Endometrium (tissue), 2 donors: ENCODE results near the gene PARP15.
"Not testable (repeated sequence)": the region's sequence is repeated elsewhere in the genome, so short reads cannot be mapped to it uniquely, and the experiment has no call there.

Experiments
- FAIRE-seq: peaks from 2 replicates; lab custom pipeline; 2012; peaks lifted over from hg19 to GRCh38; lab: Jason Lieb, UNC
- donor health status: control.
- donor health status: control.

The PARP15 gene

GRCh38 chr3:122577409-122578031 is at the start of gene PARP15:
Gene PARP15, plus strand, starts transcription at chr3:122577650. Its CDS starts 18 bp downstream, at chr3:122577668.
- FAIRE-seq, result no peak

- FAIRE-seq, result no peak
These were observed 47.3 kb upstream of the PARP15 start for GRCh38 chr3:122530164-122530563.

DNA sequence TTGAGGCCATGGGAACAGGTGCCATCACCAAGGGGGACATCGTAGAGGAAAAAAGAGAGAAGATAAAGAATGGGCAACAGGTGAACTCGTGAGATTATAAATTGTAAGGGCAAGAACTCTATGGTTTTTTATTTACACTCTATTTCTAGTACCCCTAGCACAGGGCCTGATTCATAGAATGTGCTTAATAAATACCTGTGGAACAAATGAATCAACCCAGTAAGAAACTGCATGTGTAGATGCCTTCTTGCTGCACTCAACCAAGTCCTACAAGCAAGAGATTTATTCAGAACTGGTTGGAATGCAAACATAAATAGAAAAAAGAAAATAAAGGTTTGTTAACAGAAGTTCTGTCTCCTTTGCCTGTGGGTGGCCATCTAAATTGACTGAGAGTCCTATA is 44.0 kb upstream of the PARP15 start:
- no peak for FAIRE-seq

DNA sequence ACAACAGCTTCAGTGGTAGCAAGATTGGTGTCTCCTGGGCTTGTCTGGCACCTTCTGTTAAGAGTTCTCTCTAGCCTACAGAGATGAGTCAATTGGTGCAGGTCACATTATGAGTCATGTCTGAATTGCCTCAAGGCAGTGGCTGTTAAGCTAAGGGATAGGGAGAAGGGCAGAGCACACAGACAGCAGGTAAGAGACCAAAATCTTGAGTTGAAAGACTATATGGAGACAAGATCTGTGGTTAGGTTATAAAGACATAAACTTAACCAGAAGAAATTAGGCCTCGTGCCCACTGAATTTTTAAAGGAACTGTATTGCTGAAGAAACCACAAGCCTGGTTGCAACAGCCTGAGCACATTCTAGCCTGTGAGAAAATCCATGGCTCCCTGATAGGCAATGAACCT is 43.5 kb upstream of the PARP15 start:
- no peak for FAIRE-seq

DNA sequence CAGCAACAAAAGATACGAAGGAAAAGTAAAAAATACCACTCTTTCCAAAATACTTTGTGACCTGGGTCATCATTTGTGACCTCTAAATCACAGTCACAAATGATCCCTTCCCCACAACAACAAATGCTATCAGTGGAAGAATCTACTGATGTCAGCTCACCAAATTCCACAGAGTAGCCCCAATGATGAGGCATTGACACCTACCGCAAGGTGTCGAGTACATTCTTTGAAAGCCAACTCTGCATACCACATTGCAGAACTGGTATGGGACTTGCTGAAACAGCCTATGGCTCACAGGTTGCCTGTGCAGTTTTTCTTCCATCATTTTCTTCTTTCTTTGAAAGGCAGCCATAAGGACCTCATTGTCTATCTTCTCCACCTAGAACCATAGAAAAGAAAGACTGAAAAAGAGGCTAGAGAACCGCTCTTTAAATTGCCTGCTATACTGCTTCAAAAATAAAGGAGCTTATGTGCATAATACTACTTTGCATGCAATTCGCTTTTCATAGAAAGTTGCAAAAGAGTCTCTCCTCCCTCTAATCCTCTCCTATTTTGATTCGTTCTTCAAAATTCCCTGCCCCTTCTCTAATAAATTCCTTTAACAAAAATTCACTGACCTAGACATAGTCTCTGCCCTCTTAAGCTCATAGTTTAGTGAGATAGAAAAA is 41.4 kb upstream of the PARP15 start:
- no peak for FAIRE-seq

GRCh38 chr3:122536632-122537001 is 40.8 kb upstream of the PARP15 start:
- FAIRE-seq, result no peak

DNA sequence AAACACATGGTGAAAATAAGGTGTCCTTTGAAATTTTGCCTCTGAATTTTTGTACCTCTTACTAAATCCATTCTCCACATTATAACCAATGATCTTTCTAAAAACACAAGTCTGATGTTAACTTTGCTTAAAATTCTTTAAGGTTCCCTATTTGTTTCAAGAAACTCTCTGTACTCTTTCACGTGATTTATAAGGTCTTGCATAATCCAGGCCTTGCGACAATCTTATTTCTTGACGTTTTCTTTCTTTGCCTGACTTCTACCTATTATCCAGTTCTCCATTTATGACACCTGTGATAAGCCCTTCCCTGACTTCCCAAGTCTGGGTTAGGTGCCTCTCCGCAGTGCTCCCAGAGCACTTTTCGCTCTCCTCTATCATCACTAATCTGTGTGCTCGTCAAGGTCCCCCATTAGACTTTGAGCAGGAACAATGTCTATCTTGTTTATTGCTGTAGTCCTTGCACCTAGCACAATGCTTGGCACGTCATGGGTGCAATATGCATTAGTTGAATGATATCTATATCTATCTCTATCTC is 38.4 kb upstream of the PARP15 start:
- no peak for FAIRE-seq

GRCh38 chr3:122546151-122546550 is 31.3 kb upstream of the PARP15 start:
- FAIRE-seq, result no peak

GRCh38 chr3:122548076-122548475 is 29.4 kb upstream of the PARP15 start:
- no peak for FAIRE-seq

DNA sequence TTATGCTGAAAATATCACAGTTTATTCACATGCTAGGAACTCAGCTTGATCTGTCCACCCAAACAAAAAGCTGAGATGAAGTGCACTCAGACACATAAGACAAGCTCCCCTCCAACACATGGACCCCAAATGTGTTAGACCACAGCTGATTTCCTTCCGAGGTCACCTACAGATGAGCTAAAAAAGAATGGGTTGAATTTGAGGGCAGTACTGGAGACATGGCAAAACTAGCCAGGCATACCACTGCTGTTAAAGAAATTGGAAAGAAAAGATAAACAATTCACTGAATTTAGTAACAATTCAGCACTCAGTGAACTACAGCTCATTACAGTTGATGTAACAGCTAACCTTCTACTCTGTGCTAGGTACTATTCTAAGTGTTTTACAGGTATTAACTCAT is 28.8 kb upstream of the PARP15 start:
- no peak for FAIRE-seq

DNA sequence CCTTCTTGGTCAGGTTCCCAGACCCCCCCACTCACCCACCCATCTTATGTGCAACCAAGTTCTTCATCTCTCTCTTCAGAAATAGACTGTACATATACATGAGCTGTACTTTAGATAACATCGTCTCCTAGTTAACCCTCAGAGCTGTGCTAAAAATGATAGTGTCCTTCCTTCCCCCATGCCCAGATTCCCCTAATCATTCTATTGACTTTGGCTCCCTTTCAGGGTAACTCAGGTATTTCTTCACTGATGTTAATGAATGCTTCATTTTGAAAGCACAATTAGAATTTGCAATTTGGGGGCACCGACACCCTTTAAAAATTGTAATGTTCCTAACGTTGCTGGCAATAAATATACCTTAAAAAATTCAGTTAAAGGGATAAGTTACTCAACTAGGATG is 24.3 kb upstream of the PARP15 start:
- no peak for FAIRE-seq

DNA sequence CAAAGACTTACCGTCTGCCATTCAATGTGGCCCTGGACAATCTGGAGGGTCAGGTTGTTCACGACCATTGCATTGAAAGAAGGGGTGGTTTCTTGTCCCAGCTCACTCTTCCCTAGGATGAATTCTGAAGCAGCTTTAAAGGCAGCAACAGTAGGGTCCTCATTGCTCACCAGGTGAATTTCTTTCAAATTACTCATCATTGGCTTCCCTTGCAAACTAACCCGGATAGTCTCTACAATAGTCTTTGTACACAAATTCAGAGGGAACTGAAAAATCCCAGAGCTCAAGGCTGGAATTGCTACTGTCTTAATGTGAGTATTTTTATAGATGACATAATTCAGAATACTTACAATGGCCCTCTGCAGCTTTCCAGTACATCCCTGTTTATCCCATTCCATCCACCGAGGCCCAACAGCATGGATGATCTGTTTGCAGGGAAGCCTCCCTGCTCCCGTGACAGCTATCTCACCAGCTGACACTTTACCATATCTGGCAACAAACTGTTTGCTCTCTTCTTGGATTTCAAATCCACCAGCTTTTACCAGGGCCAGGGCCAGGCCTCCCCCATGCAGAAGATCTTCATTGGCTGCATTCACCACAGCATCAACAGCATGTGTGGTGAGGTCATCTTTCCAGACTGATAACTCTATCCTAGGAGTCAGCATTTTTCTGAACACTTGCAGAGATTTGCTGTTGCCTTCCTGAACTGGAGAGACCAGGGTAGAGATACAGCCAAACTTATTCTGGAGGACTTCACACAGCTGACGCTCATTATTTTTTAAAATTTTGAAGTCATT is 22.0 kb upstream of the PARP15 start:
- FAIRE-seq, result no peak

GRCh38 chr3:122557356-122557755 is 20.1 kb upstream of the PARP15 start:
- FAIRE-seq, result no peak

DNA sequence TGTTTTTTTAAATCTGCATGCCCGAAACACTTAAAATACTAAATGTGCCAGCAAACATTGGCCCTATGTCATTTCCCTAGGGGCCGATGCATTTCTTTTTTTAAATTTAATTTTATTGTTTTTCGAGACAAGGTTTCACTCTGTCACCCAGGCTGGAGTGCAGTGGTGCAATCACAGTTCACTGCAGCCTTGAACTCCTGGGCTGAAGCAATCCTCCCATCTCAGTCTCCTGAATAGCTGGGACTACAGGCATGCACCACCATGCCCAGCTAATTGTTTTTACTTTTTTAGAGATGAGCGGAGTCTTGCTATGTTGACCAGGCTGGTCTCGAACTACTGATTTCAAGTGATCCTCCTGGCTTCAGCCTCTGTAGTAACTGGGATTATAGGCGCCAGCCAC is 18.8 kb upstream of the PARP15 start:
- FAIRE-seq, result no peak

DNA sequence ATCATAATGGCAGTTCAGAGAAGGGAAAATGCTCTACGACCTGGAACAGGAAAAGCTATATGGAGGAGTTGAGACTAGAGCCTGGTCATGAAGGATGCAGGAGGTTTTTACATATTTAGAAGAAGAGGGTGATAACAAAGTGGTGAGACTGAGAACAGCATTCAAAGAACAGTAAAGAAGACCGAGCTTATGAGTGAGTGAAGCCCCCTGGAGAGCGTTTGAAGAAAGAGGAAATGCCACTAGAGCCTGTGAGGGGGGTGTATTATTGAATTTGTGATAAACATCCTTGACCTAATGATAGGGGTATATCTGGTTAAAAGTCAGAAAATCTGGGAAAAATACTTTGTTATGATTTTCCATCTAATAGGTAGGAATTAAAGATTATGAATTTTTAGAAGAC is 17.5 kb upstream of the PARP15 start:
- no peak for FAIRE-seq

- FAIRE-seq, result no peak
These were observed 16.8 kb upstream of the PARP15 start for GRCh38 chr3:122560680-122561079.

GRCh38 chr3:122562923-122563716 is 14.3 kb upstream of the PARP15 start:
- no peak for FAIRE-seq

- FAIRE-seq, result no peak
These were observed 13.8 kb upstream of the PARP15 start for GRCh38 chr3:122563717-122564025.

- FAIRE-seq, result no peak
These were observed 13.1 kb upstream of the PARP15 start, which contains the start of the genes DTX3L and PARP9 for GRCh38 chr3:122564155-122564912. Gene DTX3L, plus strand, starts transcription at chr3:122564338. Its CDS starts 89 bp downstream, at chr3:122564427. Gene PARP9, minus strand, starts transcription at chr3:122564300. Its CDS starts 4,680 bp downstream, at chr3:122559620.

DNA sequence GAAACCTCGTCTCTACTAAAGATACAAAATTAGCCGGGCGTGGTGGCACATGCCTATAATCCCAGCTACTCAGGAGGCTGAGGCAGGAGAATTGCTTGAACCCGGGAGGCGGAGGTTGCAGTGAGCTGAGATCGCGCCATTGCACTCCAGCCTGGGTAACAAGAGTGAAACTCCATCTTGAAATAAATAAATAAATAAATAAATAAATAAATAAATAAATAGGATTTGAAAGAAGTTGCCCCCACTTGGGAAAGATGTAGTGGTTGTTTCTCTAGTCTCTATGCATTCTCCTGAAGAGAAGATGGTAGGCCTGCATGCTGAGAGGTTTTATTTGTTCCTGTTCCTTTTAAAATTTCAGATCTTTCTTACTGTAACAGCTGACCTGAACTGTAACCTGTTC is 9.3 kb upstream of the PARP15 start:
- FAIRE-seq, result not testable (repeated sequence)

DNA sequence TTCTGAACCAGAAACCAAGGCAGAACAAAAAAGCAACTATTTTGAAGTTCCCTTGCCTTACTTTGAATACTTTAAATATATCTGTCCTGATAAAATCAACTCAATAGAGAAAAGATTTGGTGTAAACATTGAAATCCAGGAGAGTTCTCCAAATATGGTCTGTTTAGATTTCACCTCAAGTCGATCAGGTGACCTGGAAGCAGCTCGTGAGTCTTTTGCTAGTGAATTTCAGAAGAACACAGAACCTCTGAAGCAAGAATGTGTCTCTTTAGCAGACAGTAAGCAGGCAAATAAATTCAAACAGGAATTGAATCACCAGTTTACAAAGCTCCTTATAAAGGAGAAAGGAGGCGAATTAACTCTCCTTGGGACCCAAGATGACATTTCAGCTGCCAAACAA is 8.7 kb upstream of the PARP15 start:
- FAIRE-seq, result no peak
